ENCODE results near the gene CDCP1.

Gene CDCP1

DNA sequence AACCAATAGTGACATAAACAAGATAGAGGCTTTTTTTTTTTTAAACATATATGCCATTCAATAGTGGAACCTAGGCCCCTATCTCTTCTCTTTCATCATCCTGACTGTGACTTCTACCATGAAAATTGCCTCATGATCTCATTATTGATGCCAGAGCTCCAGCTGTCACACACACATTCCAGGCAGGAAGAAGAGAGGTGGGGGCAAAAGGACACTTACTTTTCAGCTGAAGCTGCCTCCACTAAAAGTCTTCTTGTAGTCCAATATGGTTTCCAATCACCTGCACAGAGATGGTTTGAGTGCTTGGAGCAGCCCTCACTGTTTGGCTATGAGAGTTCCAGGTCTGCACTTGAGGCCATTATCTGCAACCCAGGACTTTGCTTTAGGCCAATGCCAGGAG is 75.1 kb downstream of the CDCP1 start:
- TF ChIP-seq, protein P1, sequence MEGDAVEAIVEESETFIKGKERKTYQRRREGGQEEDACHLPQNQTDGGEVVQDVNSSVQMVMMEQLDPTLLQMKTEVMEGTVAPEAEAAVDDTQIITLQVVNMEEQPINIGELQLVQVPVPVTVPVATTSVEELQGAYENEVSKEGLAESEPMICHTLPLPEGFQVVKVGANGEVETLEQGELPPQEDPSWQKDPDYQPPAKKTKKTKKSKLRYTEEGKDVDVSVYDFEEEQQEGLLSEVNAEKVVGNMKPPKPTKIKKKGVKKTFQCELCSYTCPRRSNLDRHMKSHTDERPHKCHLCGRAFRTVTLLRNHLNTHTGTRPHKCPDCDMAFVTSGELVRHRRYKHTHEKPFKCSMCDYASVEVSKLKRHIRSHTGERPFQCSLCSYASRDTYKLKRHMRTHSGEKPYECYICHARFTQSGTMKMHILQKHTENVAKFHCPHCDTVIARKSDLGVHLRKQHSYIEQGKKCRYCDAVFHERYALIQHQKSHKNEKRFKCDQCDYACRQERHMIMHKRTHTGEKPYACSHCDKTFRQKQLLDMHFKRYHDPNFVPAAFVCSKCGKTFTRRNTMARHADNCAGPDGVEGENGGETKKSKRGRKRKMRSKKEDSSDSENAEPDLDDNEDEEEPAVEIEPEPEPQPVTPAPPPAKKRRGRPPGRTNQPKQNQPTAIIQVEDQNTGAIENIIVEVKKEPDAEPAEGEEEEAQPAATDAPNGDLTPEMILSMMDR (IDR thresholded peaks at IDR 0.05; ENCODE audit: borderline replicate concordance, control extremely low read depth, extremely low read depth, insufficient read depth, missing control alignments) = no peak
- in situ Hi-C loops (cut with MboI; ENCODE audit: low sequenced_read_pairs, unreplicated experiment) = no loop called here
- no peak for DNase-seq (ENCODE audit: low spot score)

DNA sequence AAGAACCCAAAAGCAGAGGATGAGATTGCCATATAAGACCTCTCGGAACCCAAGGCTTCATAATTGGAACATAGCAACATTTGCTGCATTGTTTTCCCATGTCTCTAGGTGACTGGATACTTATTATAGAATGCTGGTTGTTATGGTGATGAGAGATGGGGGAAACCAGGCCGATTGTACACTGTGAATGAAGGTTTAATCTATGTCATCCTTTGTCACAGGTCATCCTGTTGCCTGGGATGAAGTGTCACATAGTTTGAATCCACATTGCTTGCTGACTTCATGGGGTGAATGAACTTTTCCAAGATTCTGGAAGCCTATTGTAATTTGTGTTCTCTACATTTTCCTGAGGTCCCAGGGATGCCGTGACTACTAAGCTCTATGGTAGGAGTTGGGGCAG is 78.2 kb downstream of the CDCP1 start:
- in situ Hi-C loops (cut with MboI; ENCODE audit: low sequenced_read_pairs, unreplicated experiment) = no loop called here
- TF ChIP-seq, protein P1 (IDR thresholded peaks at IDR 0.05; ENCODE audit: borderline replicate concordance, control extremely low read depth, extremely low read depth, insufficient read depth, missing control alignments) = no peak
- no peak for DNase-seq (ENCODE audit: low spot score)

GRCh38 chr3:45067486-45067885 is 78.7 kb downstream of the CDCP1 start:
- DNase-seq (ENCODE audit: low spot score) = no peak
- TF ChIP-seq, protein P1 (IDR thresholded peaks at IDR 0.05; ENCODE audit: borderline replicate concordance, control extremely low read depth, extremely low read depth, insufficient read depth, missing control alignments) = no peak
- in situ Hi-C loops (cut with MboI; ENCODE audit: low sequenced_read_pairs, unreplicated experiment) = no loop called here

GRCh38 chr3:45066109-45066801 is 79.9 kb downstream of the CDCP1 start:
- in situ Hi-C loops (cut with MboI; ENCODE audit: low sequenced_read_pairs, unreplicated experiment) = no loop called here
- TF ChIP-seq, protein P1 (IDR thresholded peaks at IDR 0.05; ENCODE audit: borderline replicate concordance, control extremely low read depth, extremely low read depth, insufficient read depth, missing control alignments) = no peak
- no peak for DNase-seq (ENCODE audit: low spot score)

DNA sequence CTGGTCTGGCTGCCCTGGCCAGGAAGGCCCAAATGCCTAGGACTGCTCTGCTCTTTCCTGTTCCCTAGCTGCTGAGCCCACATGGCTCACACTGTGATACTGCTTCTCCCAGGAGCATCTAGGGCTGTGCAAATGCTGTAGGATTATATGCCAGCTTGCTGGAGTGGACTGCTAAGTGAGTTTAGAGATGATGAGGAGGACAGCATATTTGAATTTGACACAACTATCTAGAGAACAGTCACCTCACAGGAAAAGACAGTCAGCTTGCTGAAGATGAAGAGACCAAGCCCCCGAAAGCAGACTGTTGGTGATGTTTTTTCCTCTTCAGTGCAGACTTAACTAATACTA is 80.8 kb downstream of the CDCP1 start:
- TF ChIP-seq, protein P1 (IDR thresholded peaks at IDR 0.05; ENCODE audit: borderline replicate concordance, control extremely low read depth, extremely low read depth, insufficient read depth, missing control alignments) = no peak
- DNase-seq (ENCODE audit: low spot score) = no peak
- in situ Hi-C loops (cut with MboI; ENCODE audit: low sequenced_read_pairs, unreplicated experiment) = no loop called here

DNA sequence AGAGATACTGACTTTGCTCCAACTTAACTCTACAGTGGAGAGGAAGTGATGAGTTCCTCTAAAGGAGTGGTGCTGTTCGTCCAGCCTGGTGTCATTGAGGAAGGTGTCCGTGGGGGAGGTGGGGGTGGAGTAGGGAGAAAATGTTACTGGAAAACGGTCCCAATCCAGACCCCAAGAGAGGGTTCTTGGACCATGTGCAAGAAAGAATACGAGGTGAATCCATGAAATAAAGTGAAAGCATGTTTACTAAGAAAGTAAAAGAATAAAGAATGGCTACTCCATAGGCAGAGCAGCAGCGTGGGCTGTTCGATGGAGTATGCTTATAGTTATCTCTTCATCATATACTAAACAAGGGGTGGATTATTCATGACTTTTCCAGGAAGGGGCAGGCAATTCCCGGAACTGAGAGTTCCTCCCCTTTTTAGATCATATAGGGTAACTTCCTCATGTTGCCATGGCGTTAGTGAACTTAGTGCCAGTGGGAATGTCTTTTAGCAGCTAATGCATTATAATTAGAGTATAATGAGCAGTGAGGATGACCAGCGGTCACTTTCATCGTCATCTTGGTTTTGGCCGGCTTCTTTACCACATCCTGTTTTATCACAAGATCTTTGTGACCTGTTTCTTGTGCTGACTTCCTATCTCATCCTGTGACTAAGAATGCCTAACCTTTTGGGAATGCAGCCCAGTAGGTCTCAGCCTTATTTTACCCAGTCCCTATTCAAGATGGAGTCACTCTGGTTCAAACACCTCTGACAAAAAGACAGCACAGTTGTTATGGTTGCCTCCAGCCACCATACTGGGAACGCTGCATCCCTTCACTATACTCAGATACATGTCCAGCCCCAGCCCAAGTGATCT is 81.4 kb downstream of the CDCP1 start:
- TF ChIP-seq, protein P1 (IDR thresholded peaks at IDR 0.05; ENCODE audit: borderline replicate concordance, control extremely low read depth, extremely low read depth, insufficient read depth, missing control alignments) = no peak
- no peak for DNase-seq (ENCODE audit: low spot score)
- in situ Hi-C loops (cut with MboI; ENCODE audit: low sequenced_read_pairs, unreplicated experiment) = no loop called here
